GM18508 (cell line): ENCODE results near the gene SLC5A7.

Source experiments
- ATAC-seq: cut with Tn5 transposase; IDR thresholded peaks from one replicate; pipeline ENCODE4 v1.9.1; 2021; ENCODE audit warnings: moderate number of reproducible peaks; ENCODE audit not compliant: insufficient read depth, unreplicated experiment

SLC5A7 gene

DNA sequence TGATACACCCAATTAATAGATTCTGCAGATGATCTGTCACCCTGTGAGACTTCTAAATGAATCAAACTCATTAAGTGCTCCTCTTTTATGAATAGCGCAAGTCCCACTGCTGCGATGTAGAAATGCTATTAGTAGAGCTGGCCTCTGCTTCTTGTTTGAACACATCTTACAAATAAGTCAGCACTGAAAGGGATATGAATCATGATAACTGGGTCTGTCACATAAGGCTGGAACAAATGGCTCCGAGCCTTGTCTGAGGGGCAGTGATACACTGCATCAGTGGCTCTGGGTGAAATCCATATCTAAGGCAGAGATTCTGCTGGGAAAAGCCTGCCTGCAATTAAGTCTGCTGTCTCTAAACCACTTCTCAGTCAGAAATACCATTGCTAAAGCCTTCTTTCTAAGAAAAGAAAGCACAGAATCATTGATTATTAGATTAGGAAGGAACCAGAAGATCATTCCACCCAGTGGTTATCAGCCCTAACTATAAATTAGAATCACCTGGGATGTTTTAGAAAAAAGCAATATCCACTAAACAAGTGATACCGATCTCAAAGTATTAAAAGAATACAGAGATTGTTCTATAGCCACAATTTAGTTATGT is 75.2 kb downstream of the SLC5A7 start:
- ATAC-seq: no peak
